ENCODE measurements around the gene ZC3H6. TPM values are rescaled to one million over a fixed set of nuclear protein-coding genes. Genes with fewer than 3 reads are reported as not detected.

ZC3H6 gene
- total and polyA plus RNA-seq, 2 of the 4 experiments (the other 2 are of a cell fraction): 0.55 to 2.0 TPM

- Histone ChIP-seq H4K20me1 (ENCODE audit: insufficient read depth, low read length) (no peaks in the 10 kb centered on the region), H2BK15ac (ENCODE audit: low read depth, low read length) (no peak overlapping the region), H4K91ac (ENCODE audit: insufficient read depth, low read depth, low read length) (no peak overlapping the region), H3K14ac (replicated peaks; ENCODE audit: low read depth, low read length) (no peak overlapping the region), H3K9ac (ENCODE audit: low read depth, low read length) (no peak overlapping the region), H2AK5ac (ENCODE audit: low read depth, low read length) (no peak overlapping the region), H3K56ac (ENCODE audit: extremely low read depth, insufficient read depth, low read length) (no peak overlapping the region), H3K4ac (ENCODE audit: low read depth, low read length) (no peak overlapping the region), H2AK9ac (replicated peaks; ENCODE audit: low read depth, low read length, poor library complexity) (no peak overlapping the region), H3K4me1 (ENCODE audit: control insufficient read depth, insufficient read depth, low read length) (peaks cover 7% of the 10 kb centered on the region), H2BK20ac (ENCODE audit: low read depth, low read length) (no peak overlapping the region), H3K18ac (ENCODE audit: low read depth, low read length) (no peak overlapping the region; the same call in 1 of the 2 replicates), H3K27ac (ENCODE audit: insufficient read depth, low read length) (no peak overlapping the region), H4K5ac (ENCODE audit: low read depth, low read length) (no peak overlapping the region), H3K27me3 (ENCODE audit: control insufficient read depth, insufficient read depth, low read length) (no peaks in the 10 kb centered on the region), H3K79me1 (ENCODE audit: low read depth in 1 of 2, low read length in 2 of 2) (no peaks in the 10 kb centered on the region), H3K9me3 (ENCODE audit: control insufficient read depth, insufficient read depth, low read length) (no peaks in the 10 kb centered on the region), H4K8ac (ENCODE audit: low read depth in 2 of 2, low read length in 2 of 2) (no peak overlapping the region), H2BK120ac (ENCODE audit: low read depth, low read length) (no peak overlapping the region), H2BK5ac (ENCODE audit: low read depth, low read length, poor library complexity, severe bottlenecking) (no peak overlapping the region), H3K23ac (ENCODE audit: low read depth, low read length) (no peak overlapping the region), H3K4me2 (ENCODE audit: low read depth, low read length) (no peak overlapping the region), H2AFZ (replicated peaks; ENCODE audit: low read length, poor library complexity) (no peak overlapping the region), H3K4me3 (ENCODE audit: insufficient read depth, low read depth, low read length) (no peak overlapping the region), H3K9me1 (ENCODE audit: insufficient read depth, low read length) (no peaks in the 10 kb centered on the region), H3K36me3 (ENCODE audit: control insufficient read depth, insufficient read depth, low read length) (no peaks in the 10 kb centered on the region; the same call in 1 of the 2 replicates)
- TF ChIP-seq USF2 (IDR thresholded peaks at IDR 0.05; ENCODE audit: low read depth, low read length) (no peak), RCOR1 (IDR thresholded peaks at IDR 0.05; ENCODE audit: insufficient replicate concordance, low read length) (no peak), CEBPB (IDR thresholded peaks at IDR 0.05; ENCODE audit: low read depth, low read length) (no peak), RAD21 (IDR thresholded peaks at IDR 0.05; ENCODE audit: low read length) (no peak), CTCF (conservative IDR thresholded peaks at IDR 0.05; ENCODE audit: low read depth, low read length) (no peak), FOS (IDR thresholded peaks at IDR 0.05; ENCODE audit: low read depth, low read length) (no peak), NFE2L2 (IDR thresholded peaks at IDR 0.05; ENCODE audit: low read depth, low read length) (no peak), RFX5 (IDR thresholded peaks at IDR 0.05; ENCODE audit: low read depth, low read length) (no peak), SMC3 (IDR thresholded peaks at IDR 0.05; ENCODE audit: low read depth, low read length) (no peak), CHD1 (IDR thresholded peaks at IDR 0.05; ENCODE audit: low read depth, low read length) (no peak), MAZ (IDR thresholded peaks at IDR 0.05; ENCODE audit: borderline replicate concordance, low read depth, low read length) (no peak), POLR2A (IDR thresholded peaks at IDR 0.05; ENCODE audit: low read depth, low read length) (no peak), BHLHE40 (IDR thresholded peaks at IDR 0.05; ENCODE audit: low read depth, low read length) (no peak), MXI1 (IDR thresholded peaks at IDR 0.05; ENCODE audit: borderline replicate concordance, low read depth, low read length) (no peak), MAFK (IDR thresholded peaks at IDR 0.05; ENCODE audit: low read depth, low read length) (no peak)
- TF ChIP-seq, protein P1, sequence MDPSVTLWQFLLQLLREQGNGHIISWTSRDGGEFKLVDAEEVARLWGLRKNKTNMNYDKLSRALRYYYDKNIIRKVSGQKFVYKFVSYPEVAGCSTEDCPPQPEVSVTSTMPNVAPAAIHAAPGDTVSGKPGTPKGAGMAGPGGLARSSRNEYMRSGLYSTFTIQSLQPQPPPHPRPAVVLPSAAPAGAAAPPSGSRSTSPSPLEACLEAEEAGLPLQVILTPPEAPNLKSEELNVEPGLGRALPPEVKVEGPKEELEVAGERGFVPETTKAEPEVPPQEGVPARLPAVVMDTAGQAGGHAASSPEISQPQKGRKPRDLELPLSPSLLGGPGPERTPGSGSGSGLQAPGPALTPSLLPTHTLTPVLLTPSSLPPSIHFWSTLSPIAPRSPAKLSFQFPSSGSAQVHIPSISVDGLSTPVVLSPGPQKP (IDR thresholded peaks at IDR 0.05; ENCODE audit: borderline replicate concordance, low read depth, low read length): no peak
- BruUV-seq (replicated peaks): no TSS peak
- ChIA-PET POLR2A (ENCODE audit: unreplicated experiment) (no interaction called here), CTCF (no interaction called here)
- DNase-seq: no peak
- dilution Hi-C loops (cut with HindIII; ENCODE audit: low sequenced_read_pairs, unreplicated experiment) (no loop called here), intact Hi-C loops (cut with micrococcal nuclease) (no loop called here), in situ Hi-C loops (cut with MboI; ENCODE audit: low sequenced_read_pairs) (no loop called here)
- no CpG with 5 or more reads among the region's 2 CpGs for WGBS, 2 experiments (ENCODE audit: extremely low coverage in 2 of 2, insufficient read length in 1 of 2)
- no peak for ATAC-seq (ENCODE audit: low read depth)
Observed at GRCh38 chr2:112304298-112304941, 29.0 kb downstream of the ZC3H6 start.

All from IMR-90 (cell line).